IMR-90 (cell line): Measurements from ENCODE around the gene SLCO2B1. TPM values are rescaled to one million over a fixed set of nuclear protein-coding genes. Genes with fewer than 3 reads are reported as not detected.

ENCODE experiments used
- ATAC-seq: fragments of 200-7000 bp; cut with Tn5 transposase; 2 replicates; pipeline ENCODE4 v1.9.1; 2020; ENCODE audit warnings: low read depth, mild to moderate bottlenecking, moderate library complexity
- BruUV-seq: library from RNA; stranded (reverse); fragments of 400-500 nt; replicated peaks from 2 replicates; lab custom pipeline; 2021; lab: Mats Ljungman, UMichigan
- CTCF ChIA-PET: fragments of 300-600 bp; formaldehyde crosslinking; extraction: SDS; loops from one replicate; lab custom pipeline; 2021; ENCODE audit warnings: antibody characterized with exemption; lab: Yijun Ruan, JAX
- POLR2A ChIA-PET: fragments of 300-600 bp; sonication (Branson Sonifier 250); formaldehyde crosslinking; loops from one replicate; lab custom pipeline; 2022; ENCODE audit warnings: antibody characterized with exemption; ENCODE audit not compliant: unreplicated experiment; lab: Charles Lee
- DNase-seq: peaks from one replicate; pipeline ENCODE4 v3.0.0; 2013
- H2AFZ ChIP-seq: replicated peaks from 2 replicates; pipeline ENCODE3; 2013; ENCODE audit warnings: low read length, mild to moderate bottlenecking; ENCODE audit not compliant: poor library complexity
- H2AK5ac ChIP-seq: 2 replicates; pipeline ENCODE4 v1.6.1; 2013; ENCODE audit warnings: low read depth, low read length, inconsistent platforms
- H2AK9ac ChIP-seq: replicated peaks from 2 replicates; pipeline ENCODE3; 2013; ENCODE audit warnings: mild to moderate bottlenecking, low read depth, low read length, moderate library complexity; ENCODE audit not compliant: poor library complexity
- H2BK120ac ChIP-seq: 2 replicates; pipeline ENCODE4 v1.6.1; 2013; ENCODE audit warnings: low read depth, low read length, inconsistent platforms
- H2BK15ac ChIP-seq: 3 replicates; pipeline ENCODE4 v1.6.1; 2013; ENCODE audit warnings: low read depth, low read length, inconsistent platforms
- H2BK20ac ChIP-seq: 2 replicates; pipeline ENCODE4 v1.6.1; 2013; ENCODE audit warnings: low read depth, mild to moderate bottlenecking, inconsistent platforms, low read length, moderate library complexity
- H2BK5ac ChIP-seq: 2 replicates; pipeline ENCODE4 v1.6.1; 2013; ENCODE audit warnings: mild to moderate bottlenecking, low read depth, low read length, inconsistent platforms; ENCODE audit not compliant: poor library complexity, severe bottlenecking
- H3K14ac ChIP-seq: replicated peaks from 2 replicates; pipeline ENCODE4 v1.6.1; 2013; ENCODE audit warnings: low read depth, low read length, inconsistent platforms
- H3K18ac ChIP-seq: 2 replicates; pipeline ENCODE4 v1.6.1; 2013; ENCODE audit warnings: low read depth, low read length, control low read depth
- H3K23ac ChIP-seq: 2 replicates; pipeline ENCODE4 v1.6.1; 2013; ENCODE audit warnings: low read depth, low read length, inconsistent platforms
- H3K27ac ChIP-seq: 2 replicates; pipeline ENCODE4 v1.5.1; 2013; ENCODE audit warnings: mild to moderate bottlenecking, control low read depth, low read length; ENCODE audit not compliant: insufficient read depth
- H3K27me3 ChIP-seq: 2 replicates; pipeline ENCODE4 v1.6.1; 2013; ENCODE audit warnings: low read length; ENCODE audit not compliant: control insufficient read depth, insufficient read depth
- H3K36me3 ChIP-seq: 2 replicates; pipeline ENCODE4 v1.6.1; 2013; ENCODE audit warnings: low read length, mixed read lengths; ENCODE audit not compliant: control insufficient read depth, insufficient read depth
- H3K4ac ChIP-seq: 2 replicates; pipeline ENCODE4 v1.6.1; 2013; ENCODE audit warnings: low read depth, low read length, inconsistent platforms
- H3K4me1 ChIP-seq: 2 replicates; pipeline ENCODE4 v1.6.1; 2013; ENCODE audit warnings: low read length, mixed read lengths; ENCODE audit not compliant: control insufficient read depth, insufficient read depth
- H3K4me2 ChIP-seq: 2 replicates; pipeline ENCODE4 v1.6.1; 2013; ENCODE audit warnings: low read depth, mild to moderate bottlenecking, control low read depth, low read length, moderate library complexity
- H3K4me3 ChIP-seq: 2 replicates; pipeline ENCODE4 v1.5.1; 2013; ENCODE audit warnings: low read depth, mild to moderate bottlenecking, control low read depth, low read length, moderate library complexity; ENCODE audit not compliant: insufficient read depth
- H3K56ac ChIP-seq: 2 replicates; pipeline ENCODE4 v1.6.1; 2013; ENCODE audit warnings: low read length, inconsistent platforms; ENCODE audit not compliant: insufficient read depth; ENCODE audit errors: extremely low read depth
- H3K79me1 ChIP-seq, 2 experiments: 2 replicates each; pipeline ENCODE4 v1.6.1; 2013; ENCODE audit warnings: low read length in 2 of 2, inconsistent platforms in 1 of 2, low read depth in 1 of 2
- H3K9ac ChIP-seq: 2 replicates; pipeline ENCODE4 v1.6.1; 2013; ENCODE audit warnings: low read depth, low read length, control low read depth
- H3K9me1 ChIP-seq: 2 replicates; pipeline ENCODE4 v1.6.1; 2013; ENCODE audit warnings: low read length, inconsistent platforms; ENCODE audit not compliant: insufficient read depth
- H3K9me3 ChIP-seq: 2 replicates; pipeline ENCODE4 v1.6.1; 2013; ENCODE audit warnings: low read length; ENCODE audit not compliant: control insufficient read depth, insufficient read depth
- H4K20me1 ChIP-seq: 2 replicates; pipeline ENCODE4 v1.6.1; 2013; ENCODE audit warnings: low read length, inconsistent platforms; ENCODE audit not compliant: insufficient read depth
- H4K5ac ChIP-seq: 2 replicates; pipeline ENCODE4 v1.6.1; 2013; ENCODE audit warnings: mild to moderate bottlenecking, low read depth, low read length, control low read depth
- H4K8ac ChIP-seq, 2 experiments: 2 replicates each; pipeline ENCODE4 v1.6.1; 2013; ENCODE audit warnings: low read depth in 2 of 2, low read length in 2 of 2, control low read depth in 1 of 2, inconsistent platforms in 1 of 2
- H4K91ac ChIP-seq: 2 replicates; pipeline ENCODE4 v1.6.1; 2013; ENCODE audit warnings: low read depth, low read length, inconsistent platforms; ENCODE audit not compliant: insufficient read depth
- CHD1 ChIP-seq: IDR thresholded peaks from 2 replicates; pipeline ENCODE4 v1.6.1; 2012; ENCODE audit warnings: low read depth, low read length, improper control_type of control experiment
- FOS ChIP-seq: fragments of 150-350 bp; IDR thresholded peaks from 2 replicates; pipeline ENCODE4 v1.6.1; 2016; ENCODE audit warnings: low read depth, low read length
- POLR2A ChIP-seq: IDR thresholded peaks from 2 replicates; pipeline ENCODE4 v1.6.1; 2012; ENCODE audit warnings: mild to moderate bottlenecking, low read depth, low read length
- dilution Hi-C: fragments of 300-500 bp; cut with HindIII; formaldehyde crosslinking; loops from one replicate; pipeline ENCODE4 v1.14.3; 2018; ENCODE audit warnings: low sequenced_read_pairs; ENCODE audit not compliant: unreplicated experiment
- in situ Hi-C: fragments of 300-500 bp; cut with MboI; formaldehyde crosslinking; loops from 3 replicates; pipeline ENCODE4 v1.14.3; 2019; ENCODE audit warnings: low sequenced_read_pairs, inconsistent platforms, mixed read lengths
- intact Hi-C: fragments of 100-400 bp; cut with micrococcal nuclease; formaldehyde crosslinking; loops from 2 replicates; pipeline ENCODE4 v1.10.0; 2022
- polyA plus RNA-seq, 3 experiments: library from polyadenylated mRNA; depleted of rRNA; stranded (reverse); fragments of >200 nt; gene quantifications; 2 replicates each; pipeline ENCODE4 v1.2.3, GENCODE V29; 2012; ENCODE audit warnings: low replicate concordance in 1 of 3
- total RNA-seq: library from RNA; depleted of rRNA; stranded (reverse); fragments of >200 nt; gene quantifications from 2 replicates; pipeline ENCODE4 v1.2.3, GENCODE V29; 2012; rRNA removed

The SLCO2B1 gene
- total and polyA plus RNA-seq, 2 of the 4 experiments (the other 2 are of a cell fraction) = not detected

DNA sequence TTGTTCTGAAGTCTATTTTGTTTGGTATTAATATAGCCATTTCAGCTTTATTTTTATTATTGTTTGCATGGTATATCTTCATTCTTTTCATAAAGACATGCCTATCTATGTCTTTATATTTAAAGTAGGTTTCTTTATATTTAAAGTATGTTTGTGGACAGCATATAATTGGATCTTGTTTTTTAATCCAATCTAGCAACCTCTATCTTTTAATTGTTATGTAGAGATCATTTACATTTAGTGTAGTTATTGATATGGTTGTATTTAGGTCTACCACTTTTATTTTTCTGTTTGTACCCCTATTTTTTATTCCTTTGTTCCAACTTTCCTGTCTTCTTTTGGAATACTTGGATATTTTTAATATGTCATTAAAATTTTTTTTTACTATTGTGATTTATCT, 103.4 kb downstream of the SLCO2B1 start:
- no peak overlapping the region for H2BK120ac ChIP-seq
- no peak overlapping the region for H3K14ac ChIP-seq
- no peak overlapping the region for H3K23ac ChIP-seq
- no peak overlapping the region for H2AK5ac ChIP-seq
- no peak overlapping the region for H2AK9ac ChIP-seq
- H3K18ac ChIP-seq = no peak overlapping the region
- no peak overlapping the region for H3K27ac ChIP-seq
- no peak overlapping the region for H3K4me2 ChIP-seq
- no peak overlapping the region for H3K4me3 ChIP-seq
- CTCF ChIA-PET = no interaction called here
- in situ Hi-C loops = no loop called here
- peaks cover 3% of the 10 kb centered on the region for H3K9me3 ChIP-seq
- H3K27me3 ChIP-seq = peaks cover 12% of the 10 kb centered on the region
- H4K5ac ChIP-seq = no peak overlapping the region
- BruUV-seq = no TSS peak
- H2BK20ac ChIP-seq = no peak overlapping the region
- ATAC-seq (no peak), DNase-seq (no peak)
- H3K79me1 ChIP-seq = no peaks in the 10 kb centered on the region
- POLR2A ChIA-PET = no interaction called here
- no peak overlapping the region for H4K8ac ChIP-seq
- no peaks in the 10 kb centered on the region for H3K4me1 ChIP-seq
- intact Hi-C loops = no loop called here
- no peaks in the 10 kb centered on the region for H3K9me1 ChIP-seq
- no peak overlapping the region for H4K91ac ChIP-seq
- no peak overlapping the region for H2BK15ac ChIP-seq
- no peak for TF ChIP-seq POLR2A
- no peak for TF ChIP-seq FOS
- no peak for TF ChIP-seq CHD1
- H3K36me3 ChIP-seq = no peaks in the 10 kb centered on the region
- no peak overlapping the region for H3K4ac ChIP-seq
- H3K56ac ChIP-seq = no peak overlapping the region
- H2BK5ac ChIP-seq = no peak overlapping the region
- dilution Hi-C loops = no loop called here
- no peak overlapping the region for H3K9ac ChIP-seq
- H4K20me1 ChIP-seq = no peaks in the 10 kb centered on the region
- no peak overlapping the region for H2AFZ ChIP-seq

Other genes starting within 250 kb of the SLCO2B1 start
- gene XRRA1, start 202.0 kb upstream of the SLCO2B1 start, total RNA-seq = 5.0 and 6.3 TPM in 2 replicates
- 4.5 and 5.4 TPM in 2 replicates for gene XRRA1, start 202.0 kb upstream of the SLCO2B1 start, polyA plus RNA-seq (2012; rRNA removed)
- gene SPCS2, start 201.8 kb upstream of the SLCO2B1 start, total RNA-seq = 13.3 and 15.4 TPM in 2 replicates
- gene SPCS2, start 201.8 kb upstream of the SLCO2B1 start, polyA plus RNA-seq (2012; rRNA removed) = 68.8 and 76.0 TPM in 2 replicates
- 8.3 and 10.6 TPM in 2 replicates for gene NEU3, start 162.2 kb upstream of the SLCO2B1 start, total RNA-seq
- 5.1 and 5.5 TPM in 2 replicates for gene NEU3, start 162.2 kb upstream of the SLCO2B1 start, polyA plus RNA-seq (2012; rRNA removed)
- not detected in 2 replicates for gene OR2AT4, start 54.2 kb upstream of the SLCO2B1 start, total RNA-seq
- gene OR2AT4, start 54.2 kb upstream of the SLCO2B1 start, polyA plus RNA-seq (2012; rRNA removed) = not detected in 2 replicates
- not detected in 2 replicates for gene TPBGL, start 89.7 kb downstream of the SLCO2B1 start, total RNA-seq
- not detected in 2 replicates for gene TPBGL, start 89.7 kb downstream of the SLCO2B1 start, polyA plus RNA-seq (2012; rRNA removed)
- gene ARRB1, start 200.6 kb downstream of the SLCO2B1 start, total RNA-seq = 13.1 and 17.4 TPM in 2 replicates
- 11.0 and 11.4 TPM in 2 replicates for gene ARRB1, start 200.6 kb downstream of the SLCO2B1 start, polyA plus RNA-seq (2012; rRNA removed)
- 2,360 and 3,444 TPM in 2 replicates for gene RPS3, start 248.4 kb downstream of the SLCO2B1 start, total RNA-seq
- 2,477 and 2,872 TPM in 2 replicates for gene RPS3, start 248.4 kb downstream of the SLCO2B1 start, polyA plus RNA-seq (2012; rRNA removed)